ENCODE results near the gene WNT11. TPM values are rescaled to one million over a fixed set of nuclear protein-coding genes. Genes with fewer than 3 reads are reported as not detected.

Gene WNT11
- total RNA-seq, 1 donor from 2014 or later: 3.4 TPM

- DNase-seq (ENCODE audit: low spot score): no peak
- ATAC-seq: no peak
Measured at GRCh38 chr11:76238551-76238950, 32.2 kb upstream of the WNT11 start.

- ATAC-seq: no peak
- DNase-seq (ENCODE audit: low spot score): no peak
Measured at GRCh38 chr11:76237914-76238313, 31.6 kb upstream of the WNT11 start.

- DNase-seq (ENCODE audit: low spot score) (no peak), ATAC-seq (no peak)
Measured at GRCh38 chr11:76237000-76237649, 30.8 kb upstream of the WNT11 start.

DNA sequence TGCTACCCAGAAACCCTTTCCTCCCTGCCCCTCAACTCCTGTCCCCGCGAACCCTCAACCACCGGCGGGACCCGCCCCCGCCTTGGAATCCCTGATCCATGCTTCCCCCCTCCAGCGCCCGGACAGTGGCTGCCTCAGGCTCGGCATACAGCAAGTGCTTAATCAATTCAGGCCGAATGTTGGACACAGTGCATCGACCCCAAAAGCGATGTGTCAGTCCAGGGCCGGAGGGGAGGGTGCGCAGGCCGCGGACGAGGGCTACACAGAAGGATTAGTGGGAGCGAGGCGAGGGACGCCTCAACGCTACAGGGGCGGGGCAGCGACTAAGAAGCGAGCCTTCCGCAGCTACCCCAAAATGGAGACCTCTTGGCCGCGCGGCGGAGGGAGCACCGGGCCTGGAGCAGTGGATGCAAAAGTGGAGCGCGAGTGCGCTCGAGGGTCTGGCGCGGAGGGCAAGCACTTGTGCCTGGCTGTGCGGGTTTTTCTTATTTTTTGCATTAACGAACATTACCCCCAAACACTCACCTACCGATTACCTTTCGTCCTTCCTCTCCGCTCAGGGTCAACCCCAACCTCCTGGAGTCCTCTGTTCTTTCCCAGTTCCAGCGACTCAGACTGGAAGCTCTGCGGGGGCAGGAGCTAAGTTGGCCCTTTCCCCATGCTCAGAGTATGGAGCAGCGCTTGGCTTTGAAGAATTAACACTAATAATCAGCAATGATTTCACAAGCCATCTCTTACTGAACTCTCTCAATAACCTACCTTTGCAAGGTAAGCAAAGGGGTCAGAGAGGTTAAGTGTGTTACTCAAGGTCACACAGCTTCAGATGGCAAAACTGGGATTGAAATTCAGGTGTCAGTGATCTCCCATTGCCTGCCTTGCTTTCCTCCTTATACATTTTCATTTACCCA, 30.0 kb upstream of the WNT11 start:
- ATAC-seq (peak; percentile 52), DNase-seq (ENCODE audit: low spot score) (no peak)

GRCh38 chr11:76235233-76236091, 29.2 kb upstream of the WNT11 start:
- ATAC-seq: peak; percentile 76
- peak; percentile 91 for DNase-seq (ENCODE audit: low spot score)

DNA sequence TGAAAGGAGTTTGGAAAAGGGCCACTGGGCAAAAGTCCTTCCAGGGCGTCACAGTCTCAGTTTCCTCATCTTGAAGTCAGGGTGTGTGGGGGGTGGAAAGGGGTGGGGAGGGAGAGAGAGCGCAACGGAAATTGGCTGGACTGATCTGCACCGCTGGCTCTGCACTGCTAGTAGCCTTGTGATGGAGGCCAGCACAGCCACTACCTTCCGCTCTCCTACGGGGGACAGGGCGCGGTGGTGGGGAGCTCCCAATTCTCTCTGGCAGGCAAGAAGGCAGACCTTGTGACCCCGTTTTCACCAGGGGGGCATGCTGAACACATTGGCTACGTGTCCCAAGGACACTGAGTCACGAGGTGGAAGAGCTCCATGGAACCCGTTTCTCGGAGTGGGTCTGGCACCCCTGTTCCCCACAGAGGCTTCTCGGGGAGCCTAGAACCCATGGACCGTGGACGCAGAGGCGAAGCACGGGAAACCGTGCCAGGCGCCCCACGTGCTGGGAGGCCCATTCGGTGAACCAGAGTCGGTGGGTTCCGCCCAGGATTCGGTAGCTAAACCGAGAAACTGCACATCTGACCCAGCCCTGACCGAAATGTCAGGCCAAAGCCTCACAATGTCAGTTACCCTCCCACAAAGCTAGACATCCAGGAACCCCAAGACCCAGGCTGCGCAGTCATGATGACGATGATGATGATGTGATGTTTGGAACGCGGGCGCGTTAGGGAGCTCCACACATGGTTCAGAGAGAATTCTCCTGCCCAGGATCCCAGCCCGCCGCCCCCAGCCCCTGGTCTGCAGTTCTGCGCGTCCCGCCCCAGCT, 28.3 kb upstream of the WNT11 start:
- ATAC-seq (peak; percentile 1), DNase-seq (ENCODE audit: low spot score) (peak; percentile 55)

GRCh38 chr11:76234021-76234415, 27.7 kb upstream of the WNT11 start:
- ATAC-seq: no peak
- DNase-seq (ENCODE audit: low spot score): no peak

DNA sequence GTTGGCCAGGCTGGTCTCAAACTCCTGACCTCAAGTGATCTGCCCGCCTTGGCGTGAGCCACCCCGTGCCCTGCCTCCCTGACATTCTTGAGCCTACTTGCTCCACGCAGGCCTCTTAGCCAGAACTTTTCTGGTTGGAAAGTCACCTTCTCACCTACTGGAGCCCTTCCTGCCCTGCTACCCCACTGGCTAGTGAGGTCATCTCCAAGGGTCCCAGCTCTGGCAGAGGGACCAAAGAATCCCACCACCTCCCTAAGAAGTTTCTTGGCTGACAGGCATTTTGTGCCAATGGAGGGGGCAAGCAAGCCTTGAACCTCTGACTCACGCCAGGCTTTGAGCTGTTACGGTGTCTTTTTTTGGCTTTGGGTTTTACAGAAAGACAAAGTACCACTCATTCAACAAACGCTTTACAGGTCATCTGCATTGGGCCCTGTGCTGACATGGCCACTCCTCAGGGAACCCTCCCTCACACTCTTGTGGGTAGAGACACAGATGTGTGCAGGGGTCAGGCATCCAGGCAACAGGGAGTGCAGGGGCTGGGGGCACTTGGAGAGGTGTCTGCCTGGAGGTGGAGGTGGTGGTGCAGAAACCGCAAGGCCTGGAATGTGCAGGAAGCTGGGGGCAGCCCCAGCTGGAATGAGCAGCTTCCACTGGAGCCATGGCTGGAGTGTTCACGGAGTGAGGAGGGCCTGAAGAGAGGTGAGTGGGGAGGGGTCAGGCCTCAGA, 27.1 kb upstream of the WNT11 start:
- no peak for ATAC-seq
- DNase-seq (ENCODE audit: low spot score): no peak

DNA sequence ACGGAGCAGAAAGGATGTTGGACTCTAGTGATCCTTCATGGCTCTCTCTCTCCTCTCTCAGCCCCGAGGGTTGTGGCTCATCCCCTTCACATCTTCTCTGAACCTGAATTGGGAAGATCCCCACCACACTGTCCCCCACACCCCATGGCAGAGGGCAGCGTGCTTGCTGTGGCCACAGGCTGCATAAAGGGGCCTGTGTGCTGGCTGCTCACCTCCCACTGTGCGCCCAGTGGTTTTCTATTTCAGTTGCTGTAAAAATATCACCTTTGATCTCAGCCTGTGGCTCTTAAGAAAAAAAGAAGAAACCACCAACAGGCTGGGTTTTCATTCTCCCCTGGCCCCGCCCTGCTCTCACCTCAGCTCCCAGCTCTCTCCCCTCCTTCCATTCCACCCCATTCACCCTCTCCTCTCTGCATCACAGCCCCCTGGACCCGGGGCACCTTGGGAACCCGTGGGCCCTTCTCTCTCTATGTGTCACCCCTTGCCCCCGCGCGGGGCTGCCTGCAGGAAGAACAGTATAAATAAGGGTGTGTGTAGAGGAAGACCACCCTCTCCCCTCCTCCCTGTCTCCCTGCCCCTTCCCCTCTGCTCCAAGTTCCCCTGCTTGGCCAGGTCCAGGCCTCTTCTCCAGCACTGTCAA, 25.8 kb upstream of the WNT11 start:
- ATAC-seq (no peak), DNase-seq (ENCODE audit: low spot score) (no peak)

DNA sequence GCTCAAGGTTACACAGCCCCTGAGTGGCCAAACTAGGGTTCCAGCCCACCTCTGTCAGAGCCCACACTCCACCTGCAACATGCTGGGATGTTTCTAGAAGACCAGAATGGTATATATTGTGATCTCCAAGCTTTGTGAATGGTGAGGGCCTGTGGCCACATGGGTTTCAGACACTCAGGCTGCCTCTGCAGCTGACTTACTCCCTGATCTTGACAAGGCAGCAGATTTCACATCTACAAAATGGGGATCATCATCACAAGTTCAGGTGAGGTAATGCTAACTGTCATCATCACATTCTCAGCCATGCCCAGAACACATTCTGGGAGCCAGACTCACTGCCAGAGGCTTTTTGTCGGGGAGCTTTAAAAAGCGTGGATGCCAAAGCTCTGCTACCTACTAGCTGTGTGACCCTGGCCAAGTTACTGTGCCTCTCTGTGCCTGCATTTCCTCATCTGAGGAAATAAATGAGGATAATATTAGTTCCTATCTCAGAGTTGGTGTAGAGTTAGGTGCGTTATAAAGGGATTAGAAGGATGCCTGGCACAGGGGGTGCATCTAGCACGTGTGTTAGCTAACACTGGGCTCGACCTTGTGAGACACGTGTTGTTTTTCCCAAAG, 24.9 kb upstream of the WNT11 start:
- DNase-seq (ENCODE audit: low spot score) (no peak), ATAC-seq (no peak)

GRCh38 chr11:76230392-76230791, 24.1 kb upstream of the WNT11 start:
- DNase-seq (ENCODE audit: low spot score) (no peak), ATAC-seq (no peak)

GRCh38 chr11:76229690-76230240, 23.5 kb upstream of the WNT11 start:
- ATAC-seq (peak; percentile 74), DNase-seq (ENCODE audit: low spot score) (peak; percentile 81)

- ATAC-seq: no peak
Measured at GRCh38 chr11:76228875-76229149, 22.5 kb upstream of the WNT11 start.

DNA sequence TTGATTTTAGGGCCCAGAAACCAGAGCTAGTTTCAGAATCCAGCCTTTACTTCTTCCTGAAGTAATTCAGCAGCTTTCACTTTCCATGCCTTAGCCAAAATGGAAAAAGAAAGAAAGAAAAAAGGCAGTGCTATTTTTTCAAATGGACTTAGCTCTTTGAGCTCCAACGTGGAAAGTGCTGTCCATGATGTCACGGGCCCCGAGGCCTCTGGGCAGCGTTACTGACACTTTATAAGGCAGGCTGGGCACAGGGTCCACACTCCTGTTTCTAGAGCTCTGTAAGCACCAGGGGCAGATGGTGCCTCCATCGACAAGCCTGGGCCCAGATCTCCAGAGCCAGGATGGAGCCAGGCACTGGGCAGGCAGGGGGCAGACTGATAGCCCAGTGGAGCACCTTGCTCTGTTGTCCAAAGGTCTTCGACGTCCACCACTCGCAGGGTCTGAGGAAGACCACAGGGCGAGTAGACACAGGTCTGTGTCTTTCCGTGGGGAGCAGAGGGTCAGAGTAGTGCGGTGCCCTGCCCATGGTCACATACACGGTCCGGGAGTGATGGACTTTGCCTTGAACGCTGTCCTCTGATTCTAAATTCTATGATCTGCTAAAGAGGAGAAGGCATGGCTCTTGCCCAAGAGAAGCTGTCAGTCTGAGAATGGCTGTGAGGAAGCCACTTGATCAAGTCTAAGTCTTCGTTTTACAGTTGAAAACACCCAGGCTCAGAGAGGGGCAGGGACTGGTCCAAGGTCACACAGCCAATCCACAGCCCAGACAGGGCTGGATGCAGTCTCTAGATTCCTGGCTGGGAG, 22.0 kb upstream of the WNT11 start:
- ATAC-seq (peak; percentile 80), DNase-seq (ENCODE audit: low spot score) (peak; percentile 82)

More at GRCh38 chr11:76228875-76229149, 22.5 kb upstream of the WNT11 start:
- no peak for DNase-seq (ENCODE audit: low spot score)

DNA sequence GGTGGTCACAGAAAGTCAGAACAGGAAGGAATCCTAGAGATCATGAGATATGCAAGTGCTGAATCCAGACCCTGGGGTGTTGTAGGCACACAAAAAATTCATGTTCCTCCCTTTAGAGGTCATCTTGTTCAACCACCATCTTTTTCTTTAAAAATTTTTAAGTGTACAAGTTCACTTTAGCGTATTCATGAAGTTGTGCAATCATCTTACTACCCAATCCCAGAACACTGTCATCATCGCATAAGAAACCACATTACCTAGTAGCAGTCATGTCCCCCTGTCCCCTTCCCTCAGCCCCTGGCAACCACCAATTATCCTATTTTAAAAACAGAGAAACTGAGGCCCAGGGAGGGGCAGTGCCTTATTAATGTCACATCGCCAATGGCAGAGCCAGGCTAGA, 20.3 kb upstream of the WNT11 start:
- ATAC-seq (no peak), DNase-seq (ENCODE audit: low spot score) (no peak)

GRCh38 chr11:76225122-76225611, 18.9 kb upstream of the WNT11 start:
- DNase-seq (ENCODE audit: low spot score) (no peak), ATAC-seq (peak; percentile 11)

DNA sequence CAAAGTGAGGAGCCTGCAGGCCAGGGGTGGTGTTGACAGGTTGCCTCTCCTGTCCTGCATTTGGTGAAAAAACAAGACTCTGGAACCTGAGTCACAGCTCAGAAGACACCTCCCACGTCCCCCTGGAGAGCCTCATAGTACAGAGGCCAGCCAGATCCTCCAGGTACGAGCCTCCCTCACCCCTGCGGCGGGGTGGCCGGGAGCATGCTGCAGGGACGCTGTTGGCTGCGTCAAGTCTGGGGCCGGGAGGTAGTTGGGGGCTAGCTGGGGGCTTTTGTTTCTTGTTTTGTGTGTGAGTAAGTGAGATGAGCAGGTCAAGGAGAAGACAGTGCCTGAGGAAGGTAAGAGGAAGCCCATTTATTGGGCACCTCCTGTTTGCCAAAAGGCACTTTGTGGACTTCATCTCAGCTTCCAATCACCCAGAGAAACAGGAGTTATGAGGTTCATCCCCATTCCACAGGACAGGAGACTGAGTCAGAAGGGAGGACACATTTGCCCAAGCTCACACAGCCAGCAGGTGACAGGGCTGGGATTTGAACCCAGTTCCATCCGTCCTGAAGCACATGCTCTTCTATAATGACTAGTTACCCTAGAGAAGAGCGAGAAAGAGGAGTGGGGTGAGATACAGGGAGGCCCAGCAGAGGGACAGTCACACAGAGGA, 18.3 kb upstream of the WNT11 start:
- ATAC-seq (no peak), DNase-seq (ENCODE audit: low spot score) (no peak)

All from left lobe of liver (tissue), 2 donors.